GM21717 (cell line): ENCODE results near the gene FOXO4.

Experiments
- ATAC-seq: cut with Tn5 transposase; IDR thresholded peaks from one replicate; pipeline ENCODE4 v1.9.1; 2021; ENCODE audit warnings: mild to moderate bottlenecking, moderate library complexity; ENCODE audit not compliant: unreplicated experiment

FOXO4 gene

GRCh38 chrX:71131510-71131909 lies 35.9 kb downstream of the FOXO4 start:
- ATAC-seq, result no peak

- no peak for ATAC-seq
Observed at GRCh38 chrX:71140440-71140839, 44.8 kb downstream of the FOXO4 start.

- ATAC-seq, result no peak
Observed at GRCh38 chrX:71143508-71143907, 47.9 kb downstream of the FOXO4 start.

- ATAC-seq, result no peak
Observed at GRCh38 chrX:71144651-71145050, 49.0 kb downstream of the FOXO4 start, which contains the start of gene NLGN3. Gene NLGN3, plus strand, starts transcription at chrX:71144841. Its CDS starts 2,909 bp downstream, at chrX:71147750.

GRCh38 chrX:71147496-71148277 lies 52.0 kb downstream of the FOXO4 start:
- ATAC-seq, result no peak

- no peak for ATAC-seq
Observed at GRCh38 chrX:71148278-71148663, 52.6 kb downstream of the FOXO4 start.

GRCh38 chrX:71151366-71151765 lies 55.7 kb downstream of the FOXO4 start:
- ATAC-seq, result no peak
